Thyroid gland (tissue), 4 donors: ENCODE results near the gene MCCD1. TPM values are rescaled to one million over a fixed set of nuclear protein-coding genes. Genes with fewer than 3 reads are reported as not detected.
"Not testable (repeated sequence)": the region's sequence is repeated elsewhere in the genome, so short reads cannot be mapped to it uniquely, and the experiment has no call there.

ENCODE experiments used
- DNase-seq, 2 donors: peaks; one replicate each; pipeline ENCODE4 v3.0.0-alpha.2; 2019
- H3K27ac ChIP-seq, 3 donors: fragments of 200-600 bp; sonication (generic); 1 replicate in 2 of 3; 2 replicates in 1 of 3; pipeline ENCODE4 v1.5.1; 2016 to 2019; ENCODE audit warnings: mild to moderate bottlenecking in 1 of 3, moderate library complexity in 1 of 3
- H3K27me3 ChIP-seq: fragments of 200-600 bp; sonication (generic); one replicate; pipeline ENCODE4 v1.5.1; 2019
- H3K36me3 ChIP-seq, 2 donors: fragments of 200-600 bp; sonication (generic); one replicate each; pipeline ENCODE4 v1.5.1; 2016 to 2019
- H3K4me1 ChIP-seq, 2 donors: fragments of 200-600 bp; sonication (generic); one replicate each; pipeline ENCODE4 v1.5.1; 2017 to 2019
- H3K4me3 ChIP-seq, 3 donors: fragments of 200-600 bp; sonication (generic); replicated peaks in 1 of 3; 1 replicate in 2 of 3; 2 replicates in 1 of 3; pipeline ENCODE4 v1.5.1; 2016; ENCODE audit warnings: mild to moderate bottlenecking in 1 of 3
- H3K9me3 ChIP-seq: fragments of 200-600 bp; sonication (generic); one replicate; pipeline ENCODE4 v1.5.1; 2017
- POLR2A ChIP-seq, 2 donors: fragments of 450-650 bp; IDR thresholded peaks; one replicate each; pipeline ENCODE4 v1.6.1; 2017; ENCODE audit warnings: antibody characterized with exemption in 2 of 2, mild to moderate bottlenecking in 2 of 2, moderate library complexity in 1 of 2
- WGBS, 2 donors: methylation state at CpG; one replicate each; pipeline ENCODE4 v1.1.5; 2017; 5-methylcytosine and 5-hydroxymethylcytosine counted together
- intact Hi-C: fragments of 100-400 bp; cut with DNase I; formaldehyde crosslinking; loops from one replicate; pipeline ENCODE4 v1.15.1; 2023
- total RNA-seq, 4 donors: library from RNA; depleted of rRNA; stranded (reverse); fragments of >200 nt; gene quantifications; one replicate each; pipeline ENCODE4 v1.2.3, GENCODE V29; 2016
- TF ChIP-seq, protein P1 (sequence below), 6 experiments: fragments of 200-600 bp in 3 of 6; fragments of 450-650 bp in 3 of 6; sonication (generic) in 3 of 6; IDR thresholded peaks; one replicate each; pipeline ENCODE4 v1.5.1; 2016 to 2019; ENCODE audit warnings: antibody characterized with exemption in 6 of 6, mild to moderate bottlenecking in 2 of 6, inconsistent platforms in 1 of 6, moderate library complexity in 1 of 6

The MCCD1 gene
- total RNA-seq, 4 donors from 2014 or later, result not detected

DNA sequence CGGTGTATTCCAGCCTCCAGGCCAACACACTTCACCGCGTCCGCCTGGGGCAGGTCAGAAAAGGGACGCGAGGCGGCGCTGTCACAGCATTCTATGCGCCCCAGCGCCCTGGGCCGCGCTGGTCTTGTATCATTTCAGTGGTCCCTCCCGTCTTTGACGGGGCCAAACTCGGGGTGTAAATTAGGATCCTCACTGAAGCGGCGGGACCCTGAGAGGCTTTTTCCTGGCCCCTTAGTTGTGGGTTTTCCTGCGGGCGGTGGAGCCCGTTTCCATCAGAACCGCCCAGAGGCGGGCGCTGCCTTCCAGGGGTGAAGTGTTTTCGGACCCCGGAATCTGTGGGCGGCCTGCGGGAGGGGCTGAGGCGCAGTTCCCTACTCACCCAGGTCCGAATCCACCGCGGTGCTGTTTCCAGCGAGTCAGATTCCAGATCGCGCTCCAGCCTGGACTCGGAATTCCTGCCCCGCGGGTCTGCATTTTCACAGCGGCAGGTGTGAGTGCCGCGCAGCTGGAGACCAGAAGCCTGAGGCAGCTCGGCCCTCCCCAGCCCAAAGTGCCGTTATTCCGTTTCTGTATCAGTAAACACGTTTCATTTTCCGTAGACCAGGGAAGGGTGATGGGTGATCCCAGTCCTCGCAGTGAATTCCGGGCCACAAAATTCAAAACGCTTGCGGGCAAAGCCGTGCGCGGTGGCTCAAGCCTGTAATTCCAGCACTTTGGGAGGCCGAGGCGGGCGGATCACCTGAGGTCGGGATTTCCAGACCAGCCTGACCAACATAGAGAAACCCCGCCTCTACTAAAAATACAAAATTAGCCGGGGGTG lies 34.7 kb upstream of the MCCD1 start:
- H3K4me3 ChIP-seq, result peak overlapping the region in 2 of 3 donors; percentile 35 to 49
- intact Hi-C loops, result loop anchor here (10.0 kb wide), 1 partner anchor 51 kb away; the partner anchor contains the start of genes ATP6V1G2, DDX39B and NFKBIL1
- TF ChIP-seq, protein P1, sequence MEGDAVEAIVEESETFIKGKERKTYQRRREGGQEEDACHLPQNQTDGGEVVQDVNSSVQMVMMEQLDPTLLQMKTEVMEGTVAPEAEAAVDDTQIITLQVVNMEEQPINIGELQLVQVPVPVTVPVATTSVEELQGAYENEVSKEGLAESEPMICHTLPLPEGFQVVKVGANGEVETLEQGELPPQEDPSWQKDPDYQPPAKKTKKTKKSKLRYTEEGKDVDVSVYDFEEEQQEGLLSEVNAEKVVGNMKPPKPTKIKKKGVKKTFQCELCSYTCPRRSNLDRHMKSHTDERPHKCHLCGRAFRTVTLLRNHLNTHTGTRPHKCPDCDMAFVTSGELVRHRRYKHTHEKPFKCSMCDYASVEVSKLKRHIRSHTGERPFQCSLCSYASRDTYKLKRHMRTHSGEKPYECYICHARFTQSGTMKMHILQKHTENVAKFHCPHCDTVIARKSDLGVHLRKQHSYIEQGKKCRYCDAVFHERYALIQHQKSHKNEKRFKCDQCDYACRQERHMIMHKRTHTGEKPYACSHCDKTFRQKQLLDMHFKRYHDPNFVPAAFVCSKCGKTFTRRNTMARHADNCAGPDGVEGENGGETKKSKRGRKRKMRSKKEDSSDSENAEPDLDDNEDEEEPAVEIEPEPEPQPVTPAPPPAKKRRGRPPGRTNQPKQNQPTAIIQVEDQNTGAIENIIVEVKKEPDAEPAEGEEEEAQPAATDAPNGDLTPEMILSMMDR (IDR thresholded peaks at IDR 0.05), result peak; percentile 36 to 78 (median 66)
- TF ChIP-seq POLR2A (IDR thresholded peaks at IDR 0.05), result no peak
- H3K4me1 ChIP-seq, result peaks cover 0 to 7% of the 10 kb centered on the region in 2 donors
- DNase-seq, result peak; percentile 78 to 79
- H3K27ac ChIP-seq, result peak overlapping the region in 2 of 3 donors; percentile 57 to 73
- H3K27me3 ChIP-seq, result no peaks in the 10 kb centered on the region
- H3K36me3 ChIP-seq, result no peaks in the 10 kb centered on the region
- no peaks in the 10 kb centered on the region for H3K9me3 ChIP-seq
- WGBS, 2 donors, result 1 to 2% methylated on average over 46 to 56 of the region's 58 CpGs

DNA sequence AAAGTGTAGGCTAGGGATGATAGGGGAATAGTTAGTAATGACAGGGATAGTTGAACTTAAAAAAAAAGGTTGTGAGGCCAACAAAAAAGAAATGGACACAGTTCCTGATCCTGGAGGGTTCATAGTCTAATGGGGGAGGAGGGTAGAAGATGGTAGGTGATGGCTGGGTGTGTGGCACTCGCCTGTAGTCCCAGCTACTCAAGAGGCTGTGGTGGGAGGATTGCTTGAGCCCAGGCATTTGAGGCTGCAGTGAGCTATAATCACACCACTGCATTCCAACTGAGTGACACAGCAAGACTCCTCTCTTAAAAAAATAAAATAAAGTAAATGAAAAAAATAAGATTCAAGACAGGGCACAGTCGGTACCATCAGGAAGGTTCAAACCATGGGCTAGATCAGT lies 33.2 kb upstream of the MCCD1 start:
- TF ChIP-seq, protein P1 (IDR thresholded peaks at IDR 0.05), result no peak
- no peak for TF ChIP-seq POLR2A (IDR thresholded peaks at IDR 0.05)
- no peak overlapping the region for H3K4me3 ChIP-seq
- H3K27me3 ChIP-seq, result no peaks in the 10 kb centered on the region
- intact Hi-C loops, result loop anchor here (10.0 kb wide), 1 partner anchor 49 kb away; the partner anchor contains the start of genes ATP6V1G2, DDX39B and NFKBIL1
- no peaks in the 10 kb centered on the region for H3K36me3 ChIP-seq
- H3K9me3 ChIP-seq, result no peaks in the 10 kb centered on the region
- no peak overlapping the region for H3K27ac ChIP-seq
- H3K4me1 ChIP-seq, result peaks cover 0 to 7% of the 10 kb centered on the region in 2 donors
- no peak for DNase-seq
- WGBS, 2 donors, result 72 to 78% methylated on average over 2 of the region's 2 CpGs

DNA sequence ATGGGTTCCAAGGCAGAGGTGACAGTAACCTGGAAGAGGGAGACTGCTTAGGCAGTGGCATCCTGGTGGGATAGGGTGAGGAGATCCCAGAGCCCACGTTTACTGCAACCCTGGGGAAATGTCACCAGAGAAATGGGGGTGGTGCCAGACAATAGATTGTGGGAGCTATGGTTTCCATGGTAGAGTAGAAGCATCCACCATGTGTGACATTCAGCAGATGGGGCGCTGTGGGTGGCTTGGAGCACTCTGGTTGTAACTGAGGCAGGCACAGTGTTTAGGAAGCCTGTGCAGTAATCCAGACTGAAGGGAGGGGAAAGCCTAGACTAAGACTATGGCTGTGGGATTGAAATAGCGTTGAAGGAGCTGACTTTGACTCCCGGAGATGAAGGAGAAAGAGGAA lies 31.9 kb upstream of the MCCD1 start:
- not testable (repeated sequence) for H3K4me3 ChIP-seq, H3K4me1 ChIP-seq, H3K27ac ChIP-seq, H3K36me3 ChIP-seq, H3K9me3 ChIP-seq, DNase-seq, H3K27me3 ChIP-seq
- WGBS, 2 donors, result 46 to 58% methylated on average over 4 of the region's 4 CpGs
- intact Hi-C loops, result loop anchor here (10.0 kb wide), 1 partner anchor 48 kb away; the partner anchor contains the start of genes ATP6V1G2, DDX39B and NFKBIL1

DNA sequence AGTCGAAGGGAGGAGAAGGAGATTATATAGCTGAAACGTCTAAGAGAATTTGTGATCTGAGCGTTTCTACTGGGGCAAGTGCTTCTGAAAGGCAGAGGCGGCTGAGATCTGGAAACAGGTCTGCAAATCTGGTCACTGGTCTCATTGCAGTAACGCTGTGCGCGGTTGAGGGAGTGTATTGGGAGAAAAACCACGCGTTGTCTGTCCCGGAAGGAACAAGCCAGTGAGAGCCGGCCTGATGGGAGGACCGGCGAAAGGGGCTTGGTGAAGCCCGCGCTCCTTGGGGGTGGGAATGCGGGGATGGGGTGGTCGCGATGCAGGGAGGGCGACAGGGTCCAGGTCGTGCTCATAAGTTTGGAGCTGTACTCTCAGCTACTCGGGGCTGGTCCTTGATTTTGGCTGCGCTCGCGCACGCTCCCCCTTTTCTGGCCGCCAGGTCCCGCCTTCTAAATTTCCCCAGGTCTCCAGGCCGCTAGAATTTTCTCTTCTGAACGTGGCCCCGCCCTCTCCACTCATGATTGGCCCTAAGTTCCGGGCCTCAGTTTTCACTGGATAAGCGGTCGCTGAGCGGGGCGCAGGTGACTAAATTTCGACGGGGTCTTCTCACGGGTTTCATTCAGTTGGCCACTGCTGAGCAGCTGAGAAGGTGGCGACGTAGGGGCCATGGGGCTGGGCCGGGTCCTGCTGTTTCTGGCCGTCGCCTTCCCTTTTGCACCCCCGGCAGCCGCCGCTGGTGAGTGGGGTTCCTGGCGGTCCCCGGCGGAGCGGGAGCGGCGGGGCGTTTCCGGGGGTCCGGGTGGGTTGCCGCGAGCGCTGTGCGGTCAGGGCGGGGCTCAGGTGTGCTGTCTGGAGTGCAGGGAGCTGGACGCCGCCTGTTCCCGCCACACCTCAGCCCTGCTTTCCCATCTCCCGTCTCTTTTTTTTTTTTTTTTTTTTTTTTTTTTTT lies 31.0 kb upstream of the MCCD1 start, which contains the start of gene MICB:
MICB (plus strand) TSS at position 615 of the 946 bp plus-strand sequence; CDS start at position 664, 49 bp downstream.
- Histone ChIP-seq H3K4me3 (peak within 1 kb of the TSS in 2 of 3 donors; percentile 32 to 35), H3K27ac (peak within 1 kb of the TSS in 2 of 3 donors; percentile 56 to 65), H3K4me1 (peaks cover 0 to 7% of the 10 kb centered on the region in 2 donors), H3K27me3 (no peaks in the 10 kb centered on the region), H3K9me3 (no peaks in the 10 kb centered on the region), H3K36me3 (no peaks in the 10 kb centered on the region)
- DNase-seq, result peak; percentile 77 to 89
- 1 to 2% methylated on average over 55 to 59 of the region's 64 CpGs for WGBS, 2 donors
- intact Hi-C loops, result loop anchor here (10.0 kb wide), 1 partner anchor 47 kb away; the partner anchor contains the start of genes ATP6V1G2, DDX39B and NFKBIL1
- TF ChIP-seq, protein P1 (IDR thresholded peaks at IDR 0.05), result peak in 1 of 6 experiments; percentile 9
- TF ChIP-seq POLR2A (IDR thresholded peaks at IDR 0.05), result peak in 1 of 2 donors; percentile 59

DNA sequence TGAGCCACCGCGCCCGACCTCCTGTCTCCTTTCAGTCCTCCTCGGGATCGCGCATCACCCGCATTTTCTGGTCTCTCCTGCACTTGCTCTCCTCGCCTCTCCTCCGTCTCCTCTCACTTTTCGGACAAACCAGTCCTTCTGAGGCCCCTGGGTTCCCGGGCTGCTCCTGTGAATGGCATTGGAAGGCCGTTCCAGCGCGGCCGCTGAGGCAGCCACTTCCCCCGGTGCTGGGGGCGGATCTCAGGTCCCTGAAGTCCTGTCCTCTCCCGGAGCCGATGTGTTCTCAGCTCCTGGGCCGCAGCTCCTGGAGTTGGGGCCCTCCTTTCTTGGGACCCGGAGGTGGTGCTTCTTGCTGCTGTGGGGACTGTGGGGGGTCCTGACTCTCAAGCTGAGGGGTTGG lies 30.0 kb upstream of the MCCD1 start:
- DNase-seq, result peak in 1 of 2 donors; percentile 6
- Histone ChIP-seq H3K27me3 (no peaks in the 10 kb centered on the region), H3K9me3 (no peaks in the 10 kb centered on the region), H3K4me1 (peaks cover 0 to 7% of the 10 kb centered on the region in 2 donors), H3K36me3 (no peaks in the 10 kb centered on the region), H3K27ac (no peak overlapping the region), H3K4me3 (no peak overlapping the region)
- TF ChIP-seq POLR2A (IDR thresholded peaks at IDR 0.05), result no peak
- WGBS, 2 donors, result 10 to 16% methylated on average over 17 to 18 of the region's 21 CpGs
- intact Hi-C loops, result loop anchor here (10.0 kb wide), 1 partner anchor 46 kb away; the partner anchor contains the start of genes ATP6V1G2, DDX39B and NFKBIL1

DNA sequence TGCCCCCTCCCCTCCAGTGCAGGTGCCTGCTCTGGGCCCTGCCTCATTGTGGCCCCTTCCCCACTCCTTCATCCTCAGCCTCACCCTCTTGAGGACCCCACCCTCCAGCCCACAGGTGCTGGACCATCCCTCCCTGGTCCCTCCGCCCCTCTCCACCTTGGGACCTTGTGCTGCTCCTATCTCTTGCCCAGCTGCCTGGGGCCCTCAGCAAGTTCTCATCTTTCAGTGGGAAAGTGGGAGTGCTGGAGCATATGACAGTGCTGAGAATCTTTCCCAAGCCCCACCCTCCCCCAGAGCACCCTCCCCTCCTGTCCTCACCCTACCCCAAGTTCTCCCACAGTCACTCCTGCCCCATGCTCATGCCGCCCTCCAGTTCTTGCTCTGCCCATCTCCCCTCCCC lies 29.1 kb upstream of the MCCD1 start:
- H3K4me3 ChIP-seq, DNase-seq, H3K4me1 ChIP-seq, H3K27ac ChIP-seq, H3K27me3 ChIP-seq, H3K9me3 ChIP-seq, H3K36me3 ChIP-seq: not testable (repeated sequence)
- WGBS, 2 donors, result 94% methylated on average over 1 of the region's 2 CpGs
- intact Hi-C loops, result loop anchor here (10.0 kb wide), 1 partner anchor 45 kb away; the partner anchor contains the start of genes ATP6V1G2, DDX39B and NFKBIL1
